Heart left ventricle (tissue), 16 donors: Measurements from ENCODE around the gene LRIT1. TPM values are rescaled to one million over a fixed set of nuclear protein-coding genes. Genes with fewer than 3 reads are reported as not detected.
A peak's percentile ranks its signal among the peaks of the same experiment; 100 is the strongest.

Experiments used
- ATAC-seq, 4 donors: fragments of 200-7000 bp; cut with Tn5 transposase; one replicate each; pipeline ENCODE4 v1.9.1; 2020 to 2022; ENCODE audit warnings: moderate library complexity in 4 of 4, mild to moderate bottlenecking in 3 of 4, moderate number of reproducible peaks in 1 of 4
- DNase-seq, 5 donors: peaks; one replicate each; pipeline ENCODE4 v3.0.0-alpha.2; 2020
- H3K27ac ChIP-seq, 12 donors: fragments of 200-600 bp; sonication (generic) in 4 of 12; one replicate each; pipeline versions ENCODE4 v1.5.0 to v1.8.0; 2016 to 2022; ENCODE audit warnings: mild to moderate bottlenecking in 2 of 12
- H3K27me3 ChIP-seq, 9 donors: fragments of 200-600 bp; sonication (generic) in 2 of 9; one replicate each; pipeline versions ENCODE4 v1.5.1 to v1.8.0; 2016 to 2022; ENCODE audit warnings: mild to moderate bottlenecking in 3 of 9
- H3K36me3 ChIP-seq, 9 donors: fragments of 200-600 bp; sonication (generic) in 2 of 9; one replicate each; pipeline versions ENCODE4 v1.5.0 to v1.8.0; 2018 to 2022; ENCODE audit warnings: mild to moderate bottlenecking in 2 of 9
- H3K4me1 ChIP-seq, 12 donors: fragments of 200-600 bp; sonication (generic) in 4 of 12; one replicate each; pipeline versions ENCODE4 v1.5.0 to v1.8.0; 2016 to 2022; ENCODE audit warnings: mild to moderate bottlenecking in 3 of 12
- H3K4me3 ChIP-seq, 12 donors: fragments of 200-600 bp; sonication (generic) in 4 of 12; one replicate each; pipeline versions ENCODE4 v1.5.0 to v1.8.0; 2017 to 2022; ENCODE audit warnings: mild to moderate bottlenecking in 9 of 12, moderate library complexity in 4 of 12
- H3K9me3 ChIP-seq, 12 donors: fragments of 200-600 bp; sonication (generic) in 4 of 12; one replicate each; pipeline versions ENCODE4 v1.5.0 to v1.8.0; 2016 to 2022; ENCODE audit warnings: mild to moderate bottlenecking in 1 of 12
- POLR2A ChIP-seq, 2 donors: fragments of 450-650 bp; IDR thresholded peaks; one replicate each; pipeline ENCODE4 v1.6.1; 2017; ENCODE audit warnings: antibody characterized with exemption in 2 of 2, mild to moderate bottlenecking in 2 of 2, moderate library complexity in 2 of 2
- WGBS, 4 donors: extraction: QIAGEN DNeasy Blood & Tissue Kit in 2 of 4; methylation state at CpG; one replicate each; pipeline versions ENCODE4 v1.1.5 to v1.1.7; 2013 to 2018; 5-methylcytosine and 5-hydroxymethylcytosine counted together
- intact Hi-C, 10 donors: fragments of 100-400 bp; cut with DNase I; formaldehyde crosslinking; loops; one replicate each; pipeline versions ENCODE4 v1.11.1 to v1.14.2; 2022
- long read RNA-seq, 3 donors: library from polyadenylated mRNA; unstranded; transcript quantifications; one replicate each; pipeline ENCODE4 v2.0.0, GENCODE V29; 2020 to 2021
- polyA plus RNA-seq, 2 donors: library from polyadenylated mRNA; stranded (reverse); fragments of 200-250 nt; gene quantifications; one replicate each; pipeline ENCODE4 v1.2.3, GENCODE V29; 2013
- total RNA-seq, 9 donors: library from RNA; depleted of rRNA in 2 of 9; stranded (reverse); fragments of >200 nt in 2 of 9; fragmentation: NEBNext Ultra II Directional in 3 of 9; extraction: Animal tissue kit (Norgen Biotek cat#: 25700) in 3 of 9; gene quantifications; one replicate each; pipeline versions ENCODE4 v1.1.0 to v1.2.4, GENCODE V29; 2016 to 2023
- TF ChIP-seq, protein P1 (sequence below), 12 donors: fragments of 200-600 bp; sonication (generic) in 4 of 12; IDR thresholded peaks; one replicate each; pipeline versions ENCODE4 v1.5.0 to v1.8.0; 2018 to 2022; ENCODE audit warnings: antibody characterized with exemption in 12 of 12, mild to moderate bottlenecking in 5 of 12
- donor health status: ischemic (EF 13 %, LVEDD 7.1; RV severe dilation, severe dysfunction).
- donor health status: healthy with polysubstance abuse.
- donor health status: DM: no; HTN: yes; CAD: no.
- donor health status: DM: no; HTN: no; CAD: no.
- donor health status: ischemic (EF 25% LVEDD 6.9; RV normal size, moderate dysfunction).
- donor health status: ischemic (EF 25% LVEDD 5.7; RV mildly dilated, moderate dysfunction).
- donor health status: healthy.
- donor health status: DM: yes; HTN: yes; CAD: no.
- donor health status: ischemic (EF 35%, LVEDD 5.7; RV mildly dilated, moderate dysfunction).
- donor health status: nonischemic (EF 11% LVEDD 7.7; RV severe dilation, severe dysfunction).
- donor health status: DM: yes; HTN: yes; CAD: no.
- donor health status: PGD.
- donor health status: ischemic (EF 29% LVEDD 5.4; RV normal size, mild dysfunction).
- donor health status: nonischemic (EF 23%, LVEDD 6.1; RV moderate dilation, normal function).

The LRIT1 gene, protein sequence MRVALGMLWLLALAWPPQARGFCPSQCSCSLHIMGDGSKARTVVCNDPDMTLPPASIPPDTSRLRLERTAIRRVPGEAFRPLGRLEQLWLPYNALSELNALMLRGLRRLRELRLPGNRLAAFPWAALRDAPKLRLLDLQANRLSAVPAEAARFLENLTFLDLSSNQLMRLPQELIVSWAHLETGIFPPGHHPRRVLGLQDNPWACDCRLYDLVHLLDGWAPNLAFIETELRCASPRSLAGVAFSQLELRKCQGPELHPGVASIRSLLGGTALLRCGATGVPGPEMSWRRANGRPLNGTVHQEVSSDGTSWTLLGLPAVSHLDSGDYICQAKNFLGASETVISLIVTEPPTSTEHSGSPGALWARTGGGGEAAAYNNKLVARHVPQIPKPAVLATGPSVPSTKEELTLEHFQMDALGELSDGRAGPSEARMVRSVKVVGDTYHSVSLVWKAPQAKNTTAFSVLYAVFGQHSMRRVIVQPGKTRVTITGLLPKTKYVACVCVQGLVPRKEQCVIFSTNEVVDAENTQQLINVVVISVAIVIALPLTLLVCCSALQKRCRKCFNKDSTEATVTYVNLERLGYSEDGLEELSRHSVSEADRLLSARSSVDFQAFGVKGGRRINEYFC
- total RNA-seq (not detected), polyA plus RNA-seq (not detected)
- long read RNA-seq, donor 1, result 0 reads
- long read RNA-seq, donor 2, result 0 reads
- long read RNA-seq, donor 3, result 0 reads

DNA sequence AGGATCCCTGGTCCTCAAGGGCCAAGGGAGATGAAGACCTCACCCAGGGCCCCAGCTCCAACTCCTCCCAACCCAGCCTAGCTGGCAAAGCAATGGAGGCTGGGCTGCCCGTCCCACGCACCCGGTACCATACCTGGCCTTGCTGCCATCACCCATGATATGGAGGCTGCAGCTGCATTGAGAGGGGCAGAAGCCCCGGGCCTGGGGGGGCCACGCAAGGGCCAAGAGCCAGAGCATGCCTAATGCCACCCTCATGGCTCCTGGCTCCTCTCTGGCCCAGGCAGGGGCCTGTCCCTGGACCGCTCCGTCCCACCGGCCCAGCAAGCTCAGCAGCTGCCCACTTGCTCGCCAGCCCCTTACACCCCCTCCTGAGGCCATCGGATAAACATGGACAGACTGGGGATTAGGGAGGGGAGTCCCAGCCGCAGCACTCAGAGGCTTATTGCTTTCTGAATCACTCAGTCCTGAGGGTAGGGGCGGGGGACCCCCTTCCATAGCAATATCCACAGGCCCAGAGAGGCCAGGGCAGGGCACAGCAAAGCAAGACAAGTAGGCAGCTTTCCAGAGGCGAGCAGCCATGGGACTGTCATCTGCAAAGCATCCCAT lies at the start of gene LRIT1:
Gene LRIT1, minus strand, starts transcription at position 362 of the 606 bp plus-strand sequence. Its CDS starts 107 bp downstream, at position 255.
- peaks cover 0 to 3% (median 0%) of the 10 kb centered on the region in 12 donors for H3K4me1 ChIP-seq
- ATAC-seq, result no peak
- no peaks in the 10 kb centered on the region for H3K9me3 ChIP-seq
- H3K27ac ChIP-seq, result peak within 1 kb of the TSS in 2 of 12 donors; percentile 22 to 29
- H3K27me3 ChIP-seq, result peaks cover 0 to 9% (median 4%) of the 10 kb centered on the region in 9 donors
- TF ChIP-seq, protein P1, sequence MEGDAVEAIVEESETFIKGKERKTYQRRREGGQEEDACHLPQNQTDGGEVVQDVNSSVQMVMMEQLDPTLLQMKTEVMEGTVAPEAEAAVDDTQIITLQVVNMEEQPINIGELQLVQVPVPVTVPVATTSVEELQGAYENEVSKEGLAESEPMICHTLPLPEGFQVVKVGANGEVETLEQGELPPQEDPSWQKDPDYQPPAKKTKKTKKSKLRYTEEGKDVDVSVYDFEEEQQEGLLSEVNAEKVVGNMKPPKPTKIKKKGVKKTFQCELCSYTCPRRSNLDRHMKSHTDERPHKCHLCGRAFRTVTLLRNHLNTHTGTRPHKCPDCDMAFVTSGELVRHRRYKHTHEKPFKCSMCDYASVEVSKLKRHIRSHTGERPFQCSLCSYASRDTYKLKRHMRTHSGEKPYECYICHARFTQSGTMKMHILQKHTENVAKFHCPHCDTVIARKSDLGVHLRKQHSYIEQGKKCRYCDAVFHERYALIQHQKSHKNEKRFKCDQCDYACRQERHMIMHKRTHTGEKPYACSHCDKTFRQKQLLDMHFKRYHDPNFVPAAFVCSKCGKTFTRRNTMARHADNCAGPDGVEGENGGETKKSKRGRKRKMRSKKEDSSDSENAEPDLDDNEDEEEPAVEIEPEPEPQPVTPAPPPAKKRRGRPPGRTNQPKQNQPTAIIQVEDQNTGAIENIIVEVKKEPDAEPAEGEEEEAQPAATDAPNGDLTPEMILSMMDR (IDR thresholded peaks at IDR 0.05), result no peak
- TF ChIP-seq POLR2A (IDR thresholded peaks at IDR 0.05), result no peak
- H3K36me3 ChIP-seq, result no peaks in the 10 kb centered on the region
- 83 to 86% (median 85%) methylated on average over 12 to 13 of the region's 13 CpGs for WGBS, 4 donors
- DNase-seq, result no peak
- no peak within 1 kb of the TSS for H3K4me3 ChIP-seq
- intact Hi-C loops, result no loop called here

GRCh38 chr10:84290235-84290634 lies 48.9 kb upstream of the LRIT1 start:
- Histone ChIP-seq H3K9me3 (no peaks in the 10 kb centered on the region), H3K27ac (no peak overlapping the region), H3K27me3 (no peaks in the 10 kb centered on the region), H3K4me1 (no peaks in the 10 kb centered on the region), H3K36me3 (no peaks in the 10 kb centered on the region), H3K4me3 (no peak overlapping the region)
- DNase-seq (no peak), ATAC-seq (no peak)
- 61 to 71% (median 66%) methylated on average over 3 of the region's 3 CpGs for WGBS, 4 donors
- intact Hi-C loops, result no loop called here
- TF ChIP-seq POLR2A (IDR thresholded peaks at IDR 0.05), result no peak
- TF ChIP-seq, protein P1 (IDR thresholded peaks at IDR 0.05), result no peak

GRCh38 chr10:84289521-84290200 lies 48.3 kb upstream of the LRIT1 start:
- TF ChIP-seq POLR2A (IDR thresholded peaks at IDR 0.05), result no peak
- TF ChIP-seq, protein P1 (IDR thresholded peaks at IDR 0.05), result no peak
- H3K4me3 ChIP-seq, result no peak overlapping the region
- no peaks in the 10 kb centered on the region for H3K36me3 ChIP-seq
- DNase-seq (no peak), ATAC-seq (no peak)
- H3K4me1 ChIP-seq, result no peaks in the 10 kb centered on the region
- no peaks in the 10 kb centered on the region for H3K9me3 ChIP-seq
- intact Hi-C loops, result no loop called here
- no peaks in the 10 kb centered on the region for H3K27me3 ChIP-seq
- WGBS, 4 donors, result 61 to 74% (median 66%) methylated on average over 1 of the region's 1 CpG
- no peak overlapping the region for H3K27ac ChIP-seq
